Gastrocnemius medialis (tissue), 4 donors: ENCODE measurements around the gene CACNA1S.

Source experiments
- POLR2A ChIP-seq, 2 donors: fragments of 450-650 bp; IDR thresholded peaks; one replicate each; pipeline ENCODE4 v1.6.1; 2017; ENCODE audit warnings: antibody characterized with exemption in 2 of 2, mild to moderate bottlenecking in 2 of 2, moderate library complexity in 2 of 2
- TF ChIP-seq, protein P1 (sequence below), 5 experiments: fragments of 450-650 bp in 3 of 5; fragments of 200-600 bp in 2 of 5; sonication (generic) in 2 of 5; IDR thresholded peaks in 4 of 5; conservative IDR thresholded peaks in 1 of 5; 1 replicate in 4 of 5; 2 replicates in 1 of 5; pipeline ENCODE4 v1.5.1; 2016 to 2019; ENCODE audit warnings: antibody characterized with exemption in 5 of 5, mild to moderate bottlenecking in 3 of 5, moderate library complexity in 3 of 5

DNA sequence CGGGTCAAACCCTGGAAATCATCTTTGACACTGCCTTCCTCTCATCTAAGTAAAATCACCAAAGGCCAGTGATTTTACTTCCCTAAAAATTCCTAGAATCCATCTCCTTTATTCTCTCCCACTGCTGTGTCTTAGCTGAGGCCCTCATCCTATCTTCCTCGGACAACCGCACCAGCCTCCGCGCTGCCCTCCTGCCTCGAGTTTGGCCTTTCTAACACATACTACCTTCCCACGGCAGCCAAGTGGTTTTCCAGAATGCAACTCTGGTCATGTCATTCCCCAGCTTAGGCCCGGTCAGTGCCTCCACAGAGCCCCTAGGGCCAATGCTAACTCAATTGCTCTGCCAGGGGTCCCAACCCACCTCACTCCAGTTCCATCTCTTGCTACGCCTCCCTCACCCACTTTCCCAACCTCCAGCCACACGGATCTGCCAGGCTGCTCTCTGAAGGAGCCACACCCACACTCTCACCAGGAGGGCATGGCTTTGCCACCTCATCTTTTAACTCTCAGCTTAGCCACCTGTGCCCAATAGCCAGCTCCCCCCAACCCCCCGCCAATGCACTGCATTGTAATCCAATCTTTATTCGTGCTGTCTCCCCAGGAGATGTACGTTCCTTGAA is 35.3 kb upstream of the CACNA1S start:
- TF ChIP-seq POLR2A (IDR thresholded peaks at IDR 0.05), result no peak
- TF ChIP-seq, protein P1, sequence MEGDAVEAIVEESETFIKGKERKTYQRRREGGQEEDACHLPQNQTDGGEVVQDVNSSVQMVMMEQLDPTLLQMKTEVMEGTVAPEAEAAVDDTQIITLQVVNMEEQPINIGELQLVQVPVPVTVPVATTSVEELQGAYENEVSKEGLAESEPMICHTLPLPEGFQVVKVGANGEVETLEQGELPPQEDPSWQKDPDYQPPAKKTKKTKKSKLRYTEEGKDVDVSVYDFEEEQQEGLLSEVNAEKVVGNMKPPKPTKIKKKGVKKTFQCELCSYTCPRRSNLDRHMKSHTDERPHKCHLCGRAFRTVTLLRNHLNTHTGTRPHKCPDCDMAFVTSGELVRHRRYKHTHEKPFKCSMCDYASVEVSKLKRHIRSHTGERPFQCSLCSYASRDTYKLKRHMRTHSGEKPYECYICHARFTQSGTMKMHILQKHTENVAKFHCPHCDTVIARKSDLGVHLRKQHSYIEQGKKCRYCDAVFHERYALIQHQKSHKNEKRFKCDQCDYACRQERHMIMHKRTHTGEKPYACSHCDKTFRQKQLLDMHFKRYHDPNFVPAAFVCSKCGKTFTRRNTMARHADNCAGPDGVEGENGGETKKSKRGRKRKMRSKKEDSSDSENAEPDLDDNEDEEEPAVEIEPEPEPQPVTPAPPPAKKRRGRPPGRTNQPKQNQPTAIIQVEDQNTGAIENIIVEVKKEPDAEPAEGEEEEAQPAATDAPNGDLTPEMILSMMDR (IDR thresholded peaks at IDR 0.05 in 4 of 5, conservative IDR thresholded peaks at IDR 0.05 in 1 of 5), result no peak
